K562 (cell line): ENCODE results near the gene TMEM132D. TPM values are rescaled to one million over a fixed set of nuclear protein-coding genes. Genes with fewer than 3 reads are reported as not detected.

Source experiments
- ELF1 ChIP-seq: fragments of 200-800 bp; sonication (Bioruptor generic); IDR thresholded peaks from 2 replicates; pipeline ENCODE4 v1.6.1; 2016; ENCODE audit warnings: missing genetic modification characterization, missing compliant biosample characterization
- HDAC1 ChIP-seq, 2 experiments: fragments of 450-650 bp; IDR thresholded peaks; 2 replicates each; pipeline ENCODE4 v1.6.1; 2016 to 2017; ENCODE audit warnings: inconsistent platforms in 1 of 2, mild to moderate bottlenecking in 1 of 2, moderate library complexity in 1 of 2
- MAFG ChIP-seq: fragments of 450-650 bp; conservative IDR thresholded peaks from 2 replicates; pipeline ENCODE4 v1.6.1; 2016; ENCODE audit warnings: missing genetic modification characterization, missing compliant biosample characterization
- PHF20 ChIP-seq: fragments of 450-650 bp; IDR thresholded peaks from 2 replicates; pipeline ENCODE4 v1.6.1; 2018; ENCODE audit not compliant: partially characterized antibody
- REST ChIP-seq, 2 experiments: fragments of 450-650 bp; formaldehyde crosslinking in 1 of 2; IDR thresholded peaks; 2 replicates each; pipeline versions ENCODE4 v1.4.0 to v1.6.1; 2014 to 2020; ENCODE audit warnings: mild to moderate bottlenecking in 2 of 2, borderline replicate concordance in 1 of 2, low read depth in 1 of 2
- ZNF511 ChIP-seq: sonication (generic); formaldehyde crosslinking; IDR thresholded peaks from 2 replicates; pipeline ENCODE4 v1.8.0; 2022; ENCODE audit warnings: mild to moderate bottlenecking, missing genetic modification reagents
- ZNF518B ChIP-seq: fragments of 250-450 bp; sonication (Bioruptor Pico); IDR thresholded peaks from 2 replicates; pipeline ENCODE4 v1.5.0; 2021; ENCODE audit warnings: mild to moderate bottlenecking, moderate library complexity
- ZNF551 ChIP-seq: fragments of 250-450 bp; sonication (Bioruptor Pico); IDR thresholded peaks from 2 replicates; pipeline ENCODE4 v1.5.0; 2021; ENCODE audit warnings: mild to moderate bottlenecking, moderate library complexity
- polyA plus RNA-seq, 8 experiments: library from polyadenylated mRNA; depleted of rRNA in 4 of 8; stranded (reverse) in 5 of 8; unstranded in 3 of 8; fragments of >200 nt; fragmentation: Nextera tagmentation in 2 of 8; fragmentation: Illumina TruSeq in 1 of 8; extraction: Ambion mirVana in 2 of 8; extraction: Trizol in 1 of 8; gene quantifications; 2 replicates each; pipeline versions ENCODE4 v1.2.1 to v1.2.3, GENCODE V29; 2011 to 2014; ENCODE audit warnings: inconsistent platforms in 1 of 8, missing spikeins in 1 of 8
- total RNA-seq, 7 experiments: library from RNA; depleted of rRNA in 6 of 7; stranded (reverse); fragments of >200 nt in 6 of 7; fragmentation: Illumina TruSeq in 2 of 7; extraction: Trizol in 2 of 7; gene quantifications; 2 replicates each; pipeline versions ENCODE4 v1.2.1 to v1.2.3, GENCODE V29; 2011 to 2021; ENCODE audit warnings: low replicate concordance in 1 of 7

TMEM132D gene
- total and polyA plus RNA-seq, 9 of the 15 experiments (the other 6 are each of a cell fraction or from before 2014, with no cell fraction given), result not detected

- TF ChIP-seq REST (IDR thresholded peaks at IDR 0.05; ENCODE audit: borderline replicate concordance) (no peak), REST (CRISPR knock-in tag; IDR thresholded peaks at IDR 0.05; ENCODE audit: low read depth) (no peak), ZNF551 (CRISPR knock-in tag) (no peak), PHF20 (no peak), ELF1 (tag) (no peak), ZNF518B (CRISPR knock-in tag) (no peak), ZNF511 (no peak), MAFG (tag) (peak; percentile 30; the same call in 1 of the 2 replicates), HDAC1 (IDR thresholded peaks at IDR 0.05) (no peak)
Observed at GRCh38 chr12:129928643-129929042, 24.8 kb upstream of the TMEM132D start (continued).
